ENCODE results near the gene NBAS.

DNA sequence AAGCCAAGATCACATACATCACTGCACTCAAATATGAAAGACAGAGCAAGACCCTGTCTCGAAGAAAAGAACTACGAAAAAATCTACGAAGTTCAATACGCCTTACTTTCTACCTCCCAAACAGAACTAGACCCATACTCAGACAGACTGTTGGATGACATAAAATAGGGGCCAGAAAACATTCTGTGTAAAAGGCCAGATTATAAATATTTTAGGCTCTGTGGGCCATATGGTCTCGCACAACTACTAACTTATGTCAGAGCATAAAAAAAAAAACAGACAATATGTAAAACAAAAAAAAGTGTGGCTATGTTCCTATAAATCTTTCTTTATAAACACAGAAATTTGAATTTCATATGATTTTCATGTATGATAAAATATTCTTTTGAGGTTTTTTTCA lies 40.8 kb downstream of the NBAS start:
- TF ChIP-seq CTCF (conservative IDR thresholded peaks at IDR 0.05) (no peak), EZH2 (IDR thresholded peaks at IDR 0.05; ENCODE audit: low read depth) (no peak)
